Embryonic facial prominence (tissue), 1 donor: ENCODE results near the gene POU2F1.

ENCODE experiments used
- DNase-seq: peaks from one replicate; pipeline ENCODE4 v3.0.0-alpha.2; 2016; ENCODE audit errors: extremely low spot score

Gene POU2F1

DNA sequence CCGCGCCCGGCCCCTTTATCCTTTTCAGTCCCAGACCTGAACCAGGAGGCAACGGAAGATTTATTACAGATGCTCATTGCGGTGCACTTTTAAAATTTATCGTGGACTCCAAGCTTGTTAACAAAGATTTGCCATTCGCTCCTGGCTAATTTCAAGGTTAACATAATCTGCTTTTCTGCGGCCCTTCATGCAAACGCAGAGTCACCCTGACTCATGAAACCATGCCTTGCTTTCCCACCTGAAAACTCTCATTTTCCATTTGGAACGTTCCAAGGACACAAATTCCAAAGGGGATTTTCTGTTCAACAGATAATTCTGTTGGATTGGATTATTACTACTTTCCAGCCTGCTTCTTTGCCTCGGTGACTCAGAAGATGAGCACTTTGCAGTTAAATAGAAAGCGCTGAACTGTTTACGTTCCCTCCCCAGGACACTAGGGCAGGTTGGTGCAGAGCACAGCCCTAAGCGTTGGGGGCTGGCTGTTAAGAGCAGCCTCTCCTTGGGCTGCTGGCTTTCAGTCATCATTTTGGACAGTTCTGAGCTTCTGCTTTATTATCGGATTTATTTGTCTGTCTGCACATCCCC is 246.5 kb downstream of the POU2F1 start:
- no peak for DNase-seq

DNA sequence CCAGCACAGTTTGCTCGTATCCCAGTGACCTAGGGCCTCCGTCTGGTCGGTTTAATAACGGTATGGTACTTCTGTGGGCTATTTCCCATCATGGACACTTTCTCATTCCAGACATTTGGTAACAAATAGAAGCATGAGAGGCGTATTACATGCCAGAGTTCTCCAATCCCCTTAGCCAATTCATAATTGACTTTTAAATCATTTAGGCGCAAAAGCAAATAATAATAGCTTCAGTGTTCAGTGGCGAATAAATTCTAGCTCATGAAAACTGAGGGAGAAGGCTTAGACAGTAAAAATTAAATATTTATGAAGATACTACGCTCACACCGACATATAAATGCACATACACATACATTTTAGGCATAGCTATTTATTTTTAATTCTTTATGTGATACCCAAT is 247.1 kb downstream of the POU2F1 start:
- DNase-seq, result no peak

DNA sequence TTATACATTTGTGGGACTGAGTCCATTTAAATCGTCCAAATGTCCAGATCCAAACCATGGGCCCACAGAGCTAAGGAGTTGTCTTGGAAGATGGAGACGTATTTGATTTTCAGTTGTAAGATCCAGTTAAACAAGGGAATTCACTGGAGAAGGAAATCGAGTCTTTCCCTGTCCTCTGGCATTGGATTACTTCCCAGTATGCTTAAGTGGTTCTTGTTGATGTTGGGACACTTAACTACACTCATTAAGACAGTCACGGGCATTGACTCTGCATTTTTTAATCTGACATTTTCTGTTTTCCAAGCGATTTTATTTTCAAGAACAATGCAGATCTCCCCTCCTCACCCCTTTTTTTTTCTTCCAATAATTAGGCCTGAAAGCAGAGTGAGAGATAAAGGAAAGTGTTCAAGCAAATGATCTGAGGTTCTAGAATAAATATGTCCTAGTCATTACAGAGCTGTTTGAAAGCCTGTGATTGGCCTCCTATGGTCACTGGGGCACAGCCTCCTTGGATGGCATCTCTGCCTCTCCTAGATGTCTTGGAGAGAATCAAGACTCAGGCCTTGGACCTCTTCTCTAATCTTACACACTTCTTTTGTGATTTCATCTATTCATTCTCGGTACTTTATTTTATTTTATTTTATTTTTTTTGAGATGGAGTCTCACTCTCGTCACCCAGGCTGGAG is 248.7 kb downstream of the POU2F1 start:
- no peak for DNase-seq

DNA sequence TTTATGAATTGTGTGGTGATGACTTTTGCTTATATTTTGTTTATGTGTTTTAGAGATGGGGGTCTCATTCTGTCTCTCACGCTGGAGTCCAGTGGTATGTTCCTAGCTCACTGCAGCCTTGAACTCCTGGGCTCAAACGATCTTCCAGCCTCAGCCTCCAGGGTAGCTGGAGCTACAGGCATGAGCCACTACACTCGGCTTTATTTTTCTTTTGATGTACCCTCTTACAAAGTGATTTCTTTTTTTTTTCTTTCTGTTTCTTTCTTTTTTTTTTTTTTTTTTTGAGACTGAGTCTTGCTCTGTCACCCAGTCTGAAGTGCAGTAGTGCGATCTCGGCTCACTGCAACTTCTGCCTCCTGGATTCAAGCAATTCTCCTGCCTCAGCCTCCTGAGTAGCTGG is 250.9 kb downstream of the POU2F1 start:
- DNase-seq, result no peak

DNA sequence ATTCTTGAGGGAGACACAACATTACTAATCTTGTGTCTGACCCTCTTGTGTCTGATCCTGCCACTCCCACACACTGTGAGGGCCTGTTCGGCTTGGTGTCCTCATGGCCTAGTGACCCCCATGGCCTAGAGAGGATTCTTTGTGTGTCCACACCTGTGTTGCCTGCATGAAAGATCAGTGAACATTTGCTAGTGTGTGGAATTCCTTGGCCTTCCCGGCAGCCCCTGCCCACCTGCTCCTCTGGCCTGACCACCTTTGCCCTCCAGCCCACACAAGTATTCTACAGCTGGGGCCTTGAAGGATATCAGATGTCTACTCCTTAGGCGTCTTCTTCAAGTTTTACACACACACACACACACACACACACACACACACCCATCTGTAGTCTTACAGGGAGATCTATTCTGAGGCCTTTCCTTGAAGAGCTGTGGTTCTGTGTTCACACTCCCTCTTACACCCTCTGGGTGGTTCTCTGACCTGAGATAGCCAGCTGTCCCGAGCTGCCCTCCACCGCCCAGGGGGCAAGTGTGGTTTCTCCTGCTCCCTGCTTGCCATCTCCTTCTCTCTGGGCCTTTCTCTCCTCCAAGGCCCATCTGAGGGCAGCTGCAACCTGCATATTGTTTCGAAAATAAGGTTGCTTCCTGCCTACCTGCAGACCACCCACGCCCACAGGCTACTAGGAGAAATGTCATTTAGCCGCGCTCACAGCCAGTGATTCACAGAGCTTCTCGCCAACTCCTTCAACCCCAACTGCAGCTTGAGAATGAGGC is 252.3 kb downstream of the POU2F1 start:
- DNase-seq, result no peak

DNA sequence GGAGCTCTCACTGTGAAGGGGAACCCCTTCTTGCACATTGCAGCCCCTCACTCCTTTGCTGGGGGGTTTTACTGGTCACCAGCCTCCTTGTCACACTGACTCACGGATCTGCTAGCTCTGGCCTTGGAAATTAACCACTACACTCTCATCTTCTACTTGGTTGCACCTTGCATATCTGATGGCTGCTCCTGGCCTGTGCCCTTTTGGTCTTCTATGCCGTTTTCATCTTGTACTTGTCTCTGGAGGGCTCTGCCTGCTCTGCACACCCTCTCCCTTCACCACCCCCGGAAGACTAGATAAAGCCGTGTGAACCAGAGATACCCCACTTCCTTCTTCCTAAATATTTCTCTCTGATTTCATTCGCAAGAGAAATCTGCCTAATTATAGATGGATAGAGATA is 253.1 kb downstream of the POU2F1 start:
- DNase-seq, result no peak

DNA sequence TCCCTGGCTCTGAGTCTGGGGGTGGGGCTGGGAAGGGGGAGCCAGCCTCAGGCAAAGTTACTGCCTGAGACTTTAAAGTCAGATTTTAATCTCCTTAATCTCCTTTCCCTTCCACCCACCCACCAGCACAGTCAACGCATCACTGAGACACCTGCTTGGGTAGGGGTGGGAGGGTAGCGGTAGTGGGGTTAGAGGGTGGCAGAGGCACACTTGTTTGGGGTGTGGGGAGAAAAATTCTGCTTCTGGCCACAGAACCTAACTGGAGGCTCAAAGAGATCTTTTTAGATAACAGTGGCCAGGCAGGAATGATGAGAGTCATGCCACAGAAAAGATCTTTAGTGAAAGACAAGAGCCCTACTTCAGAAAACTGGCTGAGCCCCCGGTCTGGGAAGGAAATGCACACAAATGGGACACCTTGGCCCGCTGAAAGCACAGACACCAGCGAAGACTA is 253.5 kb downstream of the POU2F1 start:
- DNase-seq, result no peak

DNA sequence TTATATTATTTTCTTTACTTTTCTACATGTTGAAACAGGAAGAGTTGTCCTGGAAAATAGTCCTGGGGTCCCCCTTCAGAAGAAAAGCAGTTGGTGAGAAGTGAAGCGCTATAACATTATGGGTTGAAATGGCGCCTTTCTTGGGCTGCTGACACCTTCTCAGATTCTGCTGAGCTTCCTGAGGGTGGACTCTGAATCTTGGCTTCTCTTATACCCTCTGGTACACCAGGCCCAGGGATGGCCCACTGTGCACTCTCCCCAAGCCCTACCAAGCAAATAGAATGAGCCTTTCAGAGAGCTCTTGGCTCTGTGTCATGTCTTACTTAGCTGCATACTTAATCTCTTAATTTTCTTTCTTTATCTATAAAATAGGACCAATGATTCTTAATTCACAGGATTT is 255.4 kb downstream of the POU2F1 start:
- no peak for DNase-seq
